Skeletal muscle tissue (tissue), 4 donors: ENCODE measurements around the gene NIPAL3. TPM values are rescaled to one million over a fixed set of nuclear protein-coding genes. Genes with fewer than 3 reads are reported as not detected.

Source experiments
- H3K27ac ChIP-seq: one replicate; pipeline ENCODE4 v1.7.0; 2013; ENCODE audit warnings: mild to moderate bottlenecking, low read depth, low read length, inconsistent platforms
- H3K27me3 ChIP-seq, 3 donors: one replicate each; pipeline ENCODE4 v1.7.0; 2013; ENCODE audit warnings: low read length in 3 of 3; ENCODE audit not compliant: control insufficient read depth in 3 of 3, insufficient read depth in 3 of 3
- H3K36me3 ChIP-seq, 3 donors: one replicate each; pipeline ENCODE4 v1.7.0; 2013; ENCODE audit warnings: low read length in 3 of 3; ENCODE audit not compliant: control insufficient read depth in 3 of 3, insufficient read depth in 3 of 3
- H3K4me1 ChIP-seq, 3 donors: one replicate each; pipeline ENCODE4 v1.7.0; 2013; ENCODE audit warnings: low read length in 3 of 3, mild to moderate bottlenecking in 3 of 3; ENCODE audit not compliant: control insufficient read depth in 3 of 3, insufficient read depth in 3 of 3
- H3K4me3 ChIP-seq, 3 donors: one replicate each; pipeline ENCODE4 v1.7.0; 2013; ENCODE audit warnings: low read length in 3 of 3
- H3K9ac ChIP-seq, 3 donors: one replicate each; pipeline ENCODE4 v1.7.0; 2013; ENCODE audit warnings: low read length in 3 of 3, mild to moderate bottlenecking in 3 of 3, moderate library complexity in 2 of 3, low read depth in 1 of 3
- H3K9me3 ChIP-seq, 3 donors: one replicate each; pipeline ENCODE4 v1.7.0; 2013; ENCODE audit warnings: low read length in 3 of 3; ENCODE audit not compliant: control insufficient read depth in 3 of 3
- total RNA-seq: library from RNA; depleted of rRNA; stranded (reverse); fragments of >200 nt; gene quantifications from one replicate; pipeline ENCODE4 v1.2.3, GENCODE V29; 2014
- donor health status: Osteomylitis.

The NIPAL3 gene
- total RNA-seq, 1 donor from 2014 or later, result 3.7 TPM

DNA sequence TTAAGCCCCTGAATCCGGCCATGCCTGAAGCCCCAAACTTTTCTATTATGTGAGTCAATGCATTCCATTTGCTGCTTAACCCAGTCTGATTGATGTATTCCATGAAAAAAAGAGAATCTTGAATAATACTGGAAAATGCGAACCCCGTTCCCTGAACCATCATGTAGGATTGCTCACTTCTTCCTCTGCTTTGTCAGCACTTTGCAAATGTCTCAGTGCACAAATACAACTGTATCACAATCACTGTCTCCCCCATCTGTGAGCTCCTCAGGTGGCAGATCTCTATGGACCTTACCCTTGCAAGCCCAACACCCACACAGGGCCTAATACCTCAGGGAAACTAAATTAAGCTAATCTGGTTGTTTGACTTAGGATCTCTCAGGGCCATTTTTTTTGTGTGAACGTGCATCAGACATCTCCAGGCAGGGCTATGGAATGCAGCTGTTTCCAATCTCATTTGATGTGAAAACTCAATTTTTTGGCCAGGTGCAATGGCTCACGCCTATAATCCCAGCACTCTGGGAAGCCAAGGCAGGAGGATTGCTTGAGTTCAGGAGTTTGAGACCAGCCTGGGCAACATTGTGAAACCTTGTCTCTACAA, 84.9 kb downstream of the NIPAL3 start:
- Histone ChIP-seq H3K27me3 (peaks cover 4 to 16% (median 7%) of the 10 kb centered on the region in 3 donors), H3K4me3 (no peak overlapping the region), H3K9ac (no peak overlapping the region), H3K27ac (no peak overlapping the region), H3K9me3 (no peaks in the 10 kb centered on the region), H3K36me3 (no peaks in the 10 kb centered on the region), H3K4me1 (peaks cover 3 to 16% (median 3%) of the 10 kb centered on the region in 3 donors)

- H3K4me1 ChIP-seq, result peaks cover 3 to 16% (median 3%) of the 10 kb centered on the region in 3 donors
- H3K27ac ChIP-seq, result no peak overlapping the region
- peaks cover 4 to 18% (median 4%) of the 10 kb centered on the region in 3 donors for H3K27me3 ChIP-seq
- H3K4me3 ChIP-seq, result peak overlapping the region; percentile 71 to 79 (median 73)
- no peaks in the 10 kb centered on the region for H3K9me3 ChIP-seq
- no peaks in the 10 kb centered on the region for H3K36me3 ChIP-seq
- peak overlapping the region in 1 of 3 donors; percentile 15 for H3K9ac ChIP-seq
These were observed 85.9 kb downstream of the NIPAL3 start for GRCh38 chr1:24501371-24502064.

- Histone ChIP-seq H3K36me3 (no peaks in the 10 kb centered on the region), H3K9me3 (no peaks in the 10 kb centered on the region), H3K27ac (peak overlapping the region; percentile 56), H3K9ac (peak overlapping the region; percentile 15 to 68 (median 68)), H3K4me3 (peak overlapping the region; percentile 71 to 79 (median 73)), H3K27me3 (peaks cover 4 to 18% (median 4%) of the 10 kb centered on the region in 3 donors), H3K4me1 (peaks cover 3 to 19% (median 3%) of the 10 kb centered on the region in 3 donors)
These were observed 86.6 kb downstream of the NIPAL3 start for GRCh38 chr1:24502065-24502708.

DNA sequence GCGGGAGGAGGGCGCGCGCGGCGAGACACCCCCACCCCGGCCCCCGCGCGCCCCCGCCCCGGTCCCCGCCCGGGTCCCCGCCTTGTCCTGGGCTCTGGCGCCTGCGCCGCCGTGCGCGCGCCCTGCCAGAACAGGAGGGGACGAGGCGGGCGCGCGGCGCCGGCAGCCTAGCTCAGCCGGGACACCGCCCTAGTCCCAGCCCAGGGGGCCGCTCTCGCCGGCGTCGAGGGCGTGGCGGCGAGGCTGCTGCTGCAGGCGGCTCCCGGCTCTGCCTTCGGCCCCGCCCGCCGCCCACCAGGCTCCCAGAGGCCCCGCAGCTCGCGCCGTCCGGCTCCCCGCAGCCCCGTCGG, 87.1 kb downstream of the NIPAL3 start, which contains the start of gene RCAN3:
TSS of gene RCAN3 (plus strand) at position 128 of the 350 bp plus-strand sequence. CDS start 11,537 bp downstream, outside the sequence.
- Histone ChIP-seq H3K4me1 (peaks cover 3 to 21% (median 3%) of the 10 kb centered on the region in 3 donors), H3K4me3 (peak within 1 kb of the TSS; percentile 71 to 79 (median 73)), H3K36me3 (no peaks in the 10 kb centered on the region), H3K9ac (peak within 1 kb of the TSS; percentile 27 to 68 (median 68)), H3K27me3 (peaks cover 2 to 18% (median 4%) of the 10 kb centered on the region in 3 donors), H3K9me3 (no peaks in the 10 kb centered on the region), H3K27ac (peak within 1 kb of the TSS; percentile 56)

- Histone ChIP-seq H3K36me3 (no peaks in the 10 kb centered on the region), H3K9me3 (no peaks in the 10 kb centered on the region), H3K27ac (no peak overlapping the region), H3K27me3 (peaks cover 2 to 18% (median 4%) of the 10 kb centered on the region in 3 donors), H3K9ac (peak overlapping the region; percentile 27 to 61 (median 42)), H3K4me3 (peak overlapping the region; percentile 52 to 71 (median 63)), H3K4me1 (peaks cover 3 to 23% (median 3%) of the 10 kb centered on the region in 3 donors)
These were observed 87.6 kb downstream of the NIPAL3 start for GRCh38 chr1:24503059-24503751.

GRCh38 chr1:24503870-24504523, 88.4 kb downstream of the NIPAL3 start:
- Histone ChIP-seq H3K4me1 (peaks cover 3 to 25% (median 3%) of the 10 kb centered on the region in 3 donors), H3K9me3 (no peaks in the 10 kb centered on the region), H3K27me3 (peaks cover 0 to 13% (median 4%) of the 10 kb centered on the region in 3 donors), H3K9ac (peak overlapping the region in 1 of 3 donors; percentile 6), H3K36me3 (no peaks in the 10 kb centered on the region), H3K27ac (no peak overlapping the region), H3K4me3 (peak overlapping the region in 2 of 3 donors; percentile 63 to 66)

DNA sequence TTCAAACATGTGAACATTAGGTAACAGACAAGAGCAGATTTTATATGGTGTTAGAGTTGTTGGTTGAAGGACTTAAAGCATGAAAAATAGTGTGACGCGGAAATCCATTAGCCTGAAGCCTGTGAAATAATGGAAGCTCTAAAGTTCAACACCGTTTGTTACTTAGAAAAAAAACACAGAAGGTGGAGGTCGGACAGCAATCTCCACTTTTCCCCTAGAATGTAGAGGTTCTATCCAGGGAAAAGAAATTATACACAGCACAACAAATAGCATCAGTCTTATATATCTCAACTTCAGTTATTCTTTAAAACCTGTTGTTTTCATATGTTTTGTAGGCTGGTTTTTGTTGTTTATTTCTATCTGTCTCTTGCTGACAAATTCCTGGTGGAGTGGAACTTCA, 89.0 kb downstream of the NIPAL3 start:
- H3K9me3 ChIP-seq, result no peaks in the 10 kb centered on the region
- H3K4me3 ChIP-seq, result no peak overlapping the region
- H3K9ac ChIP-seq, result no peak overlapping the region
- H3K27me3 ChIP-seq, result peaks cover 0 to 12% (median 4%) of the 10 kb centered on the region in 3 donors
- H3K36me3 ChIP-seq, result no peaks in the 10 kb centered on the region
- peaks cover 3 to 25% (median 3%) of the 10 kb centered on the region in 3 donors for H3K4me1 ChIP-seq
- no peak overlapping the region for H3K27ac ChIP-seq

GRCh38 chr1:24505816-24506215, 90.2 kb downstream of the NIPAL3 start:
- Histone ChIP-seq H3K9me3 (no peaks in the 10 kb centered on the region), H3K27ac (no peak overlapping the region), H3K4me1 (peaks cover 3 to 30% (median 3%) of the 10 kb centered on the region in 3 donors), H3K4me3 (no peak overlapping the region), H3K27me3 (peaks cover 0 to 9% (median 4%) of the 10 kb centered on the region in 3 donors), H3K36me3 (no peaks in the 10 kb centered on the region), H3K9ac (no peak overlapping the region)

DNA sequence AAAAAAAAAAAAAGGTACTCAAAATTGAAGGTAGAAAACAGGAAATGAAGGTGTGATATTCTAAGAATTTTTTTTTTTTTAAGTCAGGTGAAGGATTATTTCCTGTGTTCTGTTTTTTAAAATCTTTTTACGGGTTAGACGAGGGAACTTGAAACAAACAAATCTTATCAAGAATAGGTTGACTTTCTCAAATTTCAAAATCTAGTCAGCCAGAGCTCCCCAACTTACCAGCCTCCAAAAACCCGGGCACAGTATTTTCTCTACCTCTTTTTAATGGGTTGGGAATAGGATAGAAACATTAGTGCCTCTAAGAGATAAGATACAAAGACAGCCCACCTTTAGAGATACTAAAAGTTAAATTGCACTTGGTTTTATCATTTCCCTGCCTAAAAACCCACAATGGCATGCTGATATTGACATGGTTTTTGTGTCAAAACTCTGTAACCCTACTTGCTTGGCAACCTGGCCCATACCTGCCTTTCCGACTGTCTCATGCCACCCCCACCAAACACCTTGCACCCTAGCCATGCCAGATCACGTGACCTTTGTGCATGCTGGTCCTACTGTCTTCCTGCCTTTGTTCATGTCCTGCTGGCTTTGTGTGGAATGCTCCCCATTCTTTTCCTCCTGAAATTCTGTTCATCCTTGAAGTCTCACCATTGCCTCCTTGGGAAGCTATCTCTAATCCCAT, 91.2 kb downstream of the NIPAL3 start:
- Histone ChIP-seq H3K27ac (no peak overlapping the region), H3K4me1 (peaks cover 2 to 27% (median 3%) of the 10 kb centered on the region in 3 donors), H3K9me3 (no peaks in the 10 kb centered on the region), H3K4me3 (no peak overlapping the region), H3K9ac (no peak overlapping the region), H3K36me3 (no peaks in the 10 kb centered on the region), H3K27me3 (peaks cover 0 to 8% (median 1%) of the 10 kb centered on the region in 3 donors)
